ENCODE data around the gene LDLRAD4.

Gene LDLRAD4

DNA sequence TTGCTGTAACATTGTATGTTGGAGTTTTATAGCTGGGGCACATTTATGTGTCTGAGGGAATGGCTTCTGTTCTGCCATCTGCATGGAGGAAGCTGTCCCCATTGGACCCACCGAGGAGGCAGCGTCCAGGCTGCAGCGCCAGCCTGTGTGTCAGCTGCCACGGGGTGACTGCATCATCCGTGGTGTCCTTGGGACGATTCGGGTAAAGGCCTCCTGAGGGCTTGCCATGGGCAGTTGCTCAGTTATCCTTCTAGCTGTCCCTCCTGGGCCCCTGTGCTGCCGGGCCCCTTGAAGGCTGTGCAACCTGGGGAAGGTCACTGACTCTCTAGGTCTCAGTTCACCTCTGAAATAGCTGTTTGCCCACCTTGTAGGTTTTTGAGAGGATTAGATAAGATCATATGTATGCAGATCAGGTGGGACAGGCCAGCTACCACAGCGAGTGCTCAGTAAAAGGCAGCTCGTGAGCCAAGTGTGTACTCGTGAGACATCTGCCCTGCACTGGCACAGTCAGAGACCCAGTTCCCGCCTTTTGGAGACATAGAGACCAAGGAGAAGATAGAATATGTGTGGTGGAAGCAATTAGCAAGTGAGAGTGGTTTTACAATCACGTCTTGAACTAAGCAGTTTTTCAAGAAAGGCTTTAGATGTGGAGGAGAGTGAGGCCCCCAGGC, 10.6 kb downstream of the LDLRAD4 start:
- no peak for DNase-seq (ENCODE audit: low read depth)

DNA sequence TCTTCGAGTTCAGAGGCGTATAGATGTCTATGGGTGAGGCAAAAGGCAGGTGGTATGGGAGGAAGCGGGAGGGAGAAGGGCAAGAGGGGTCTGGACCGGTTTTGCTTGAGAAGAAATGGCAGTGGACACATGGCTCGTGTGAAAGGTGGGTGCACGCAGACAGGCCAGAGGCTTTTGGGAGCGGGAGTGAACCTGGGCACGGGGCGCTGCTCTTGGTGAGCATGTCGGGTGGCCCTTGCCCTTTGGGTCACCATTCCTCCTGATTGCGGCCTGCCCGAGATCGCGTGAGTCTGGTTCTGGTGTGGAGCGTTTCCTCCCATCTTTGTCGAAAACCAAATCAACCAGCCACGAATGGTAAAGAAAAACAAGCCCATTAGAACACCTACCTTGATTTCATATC, 12.6 kb downstream of the LDLRAD4 start:
- no peak for DNase-seq (ENCODE audit: low read depth)

GRCh38 chr18:13232086-13232917, 13.7 kb downstream of the LDLRAD4 start:
- DNase-seq (ENCODE audit: low read depth), result no peak

GRCh38 chr18:13232971-13233786, 14.6 kb downstream of the LDLRAD4 start:
- no peak for DNase-seq (ENCODE audit: low read depth)

DNA sequence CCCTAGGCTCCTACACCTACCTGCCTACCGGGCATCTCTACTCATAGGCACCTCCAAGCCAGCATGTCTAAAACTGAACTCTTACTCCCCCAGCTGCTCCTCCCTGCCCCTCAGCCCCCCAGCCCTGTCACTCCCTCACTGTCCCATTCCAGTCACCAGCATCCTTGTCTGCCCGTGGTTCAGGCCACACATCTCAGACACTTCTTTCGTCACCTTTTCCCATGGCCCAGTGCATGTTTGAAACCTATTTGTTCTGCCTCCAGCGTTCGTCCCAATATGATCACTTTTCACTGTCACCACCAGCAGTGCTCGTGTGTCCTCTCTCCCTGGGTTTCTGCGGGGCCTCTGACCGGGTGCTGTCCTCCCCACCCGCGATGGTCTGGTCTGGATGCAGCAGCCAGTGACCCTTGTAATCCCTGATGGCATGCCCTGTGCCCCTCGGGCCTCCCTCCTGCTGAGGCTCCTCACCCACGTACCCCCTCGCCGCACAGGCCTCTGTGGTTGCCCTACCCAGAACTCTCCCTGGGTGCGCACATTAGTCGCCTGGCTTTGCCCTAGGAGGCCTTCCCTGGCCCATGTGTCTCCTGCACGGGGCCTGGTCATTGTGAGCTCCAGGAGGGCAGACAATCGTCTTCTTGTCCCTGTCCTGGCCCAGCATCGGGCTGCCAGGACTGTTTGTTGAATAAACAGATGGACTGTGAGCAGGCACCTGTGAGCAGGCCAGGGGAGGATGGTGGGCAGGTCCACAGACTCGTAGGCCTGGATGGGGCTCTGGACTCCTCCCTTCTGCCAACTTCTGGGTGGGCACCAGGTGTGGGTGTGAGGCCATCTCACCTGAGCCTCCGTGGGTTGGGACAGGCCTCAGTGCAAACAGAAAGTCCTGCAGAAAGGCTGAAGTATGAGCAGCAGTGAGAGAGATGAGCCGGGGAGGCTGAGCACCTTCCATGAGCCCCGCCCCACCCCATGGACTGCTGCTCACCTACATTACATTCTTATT, 15.5 kb downstream of the LDLRAD4 start:
- no peak for DNase-seq (ENCODE audit: low read depth)

- DNase-seq (ENCODE audit: low read depth), result no peak
Measured at GRCh38 chr18:13235421-13235831, 16.9 kb downstream of the LDLRAD4 start.

- DNase-seq (ENCODE audit: low read depth), result no peak
Measured at GRCh38 chr18:13235981-13236380, 17.4 kb downstream of the LDLRAD4 start.

- no peak for DNase-seq (ENCODE audit: low read depth)
Measured at GRCh38 chr18:13236411-13236810, 17.9 kb downstream of the LDLRAD4 start.

DNA sequence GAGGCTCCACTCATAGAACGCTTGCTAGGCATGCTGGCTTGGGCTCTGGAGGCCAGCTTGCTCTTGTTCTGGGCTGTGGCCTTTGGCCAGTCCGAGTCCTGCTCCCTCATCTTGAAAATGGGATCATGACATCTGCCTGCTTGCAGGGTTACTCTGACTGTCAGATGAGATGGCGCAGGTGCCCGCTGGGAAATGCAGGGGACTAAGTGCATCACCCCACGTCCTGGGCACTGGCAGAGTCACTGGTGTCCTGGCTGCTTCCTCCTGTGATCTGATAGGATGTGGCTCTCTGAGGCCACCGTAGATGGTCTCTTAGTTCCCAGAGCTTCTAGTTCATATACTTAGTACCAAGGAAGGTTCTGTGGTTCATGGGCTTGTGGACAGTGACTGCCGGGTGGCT, 18.5 kb downstream of the LDLRAD4 start:
- DNase-seq (ENCODE audit: low read depth), result no peak

GRCh38 chr18:13237641-13238040, 19.1 kb downstream of the LDLRAD4 start:
- DNase-seq (ENCODE audit: low read depth), result no peak

- no peak for DNase-seq (ENCODE audit: low read depth)
Measured at GRCh38 chr18:13239171-13239956, 20.8 kb downstream of the LDLRAD4 start.

DNA sequence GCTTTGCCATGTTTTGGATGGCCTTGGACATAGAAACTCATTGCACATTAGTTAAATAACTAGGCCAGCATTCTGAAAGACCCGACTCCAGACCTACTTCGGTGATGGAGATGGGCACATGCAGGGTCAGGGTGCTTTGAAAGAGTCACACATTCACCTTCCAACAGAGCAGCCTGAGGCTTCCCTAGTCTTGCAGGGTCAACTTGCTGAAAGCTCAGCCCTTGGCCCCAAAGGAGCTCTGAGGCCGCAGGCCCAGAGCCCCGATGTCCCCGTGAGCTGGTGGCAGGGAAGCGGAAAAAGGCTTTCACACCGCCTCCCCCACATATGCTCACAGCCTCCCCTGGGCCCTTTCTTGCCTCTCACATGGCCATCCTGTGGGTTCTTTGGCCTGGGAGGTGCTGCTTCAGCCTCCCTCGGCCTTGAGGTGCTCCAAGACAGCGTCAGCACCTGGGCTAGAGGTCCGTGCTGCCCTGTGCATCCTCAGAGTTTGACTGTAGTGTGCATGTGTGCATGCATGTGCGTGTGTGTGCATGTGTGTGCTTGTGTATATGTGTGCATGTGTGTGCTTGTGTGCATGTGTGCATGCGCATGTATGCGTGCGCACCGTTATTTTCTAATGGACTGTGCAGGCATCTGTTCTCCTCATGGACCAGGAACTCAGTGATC, 21.6 kb downstream of the LDLRAD4 start:
- DNase-seq (ENCODE audit: low read depth), result no peak

- no peak for DNase-seq (ENCODE audit: low read depth)
Measured at GRCh38 chr18:13241083-13241892, 22.7 kb downstream of the LDLRAD4 start.

DNA sequence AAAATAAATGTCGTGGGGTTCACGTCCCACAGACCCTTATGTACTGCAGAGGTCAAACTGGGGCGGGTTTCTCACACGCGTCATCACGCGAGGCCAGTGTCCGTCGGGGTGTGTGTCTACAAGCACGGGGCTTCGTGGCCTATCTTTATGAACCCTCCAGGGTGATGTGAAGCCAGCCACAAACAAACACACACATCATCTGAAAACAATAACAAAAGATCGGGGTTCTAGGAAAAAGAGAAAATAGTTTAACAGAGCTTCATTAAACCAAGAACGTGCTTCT, 23.3 kb downstream of the LDLRAD4 start:
- no peak for DNase-seq (ENCODE audit: low read depth)

DNA sequence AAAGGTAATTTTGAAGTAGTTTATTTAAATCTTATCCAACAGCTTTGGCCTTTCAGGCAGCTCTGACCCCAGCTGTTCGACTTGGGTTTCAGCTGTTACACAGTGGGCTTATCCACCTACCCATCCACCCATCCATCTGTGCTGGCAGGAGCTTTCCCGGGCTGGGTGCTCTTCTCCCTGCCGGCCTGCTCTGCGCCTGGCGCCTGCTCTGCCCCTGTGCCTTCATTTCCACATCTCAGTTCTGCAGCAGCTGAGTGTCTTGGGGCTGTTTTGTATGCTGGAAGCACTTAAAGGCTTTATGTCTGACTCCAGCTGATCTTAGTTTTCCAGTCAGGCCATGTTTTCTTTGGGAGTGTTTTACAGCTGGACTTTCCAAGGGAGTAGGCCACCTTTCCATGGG, 24.2 kb downstream of the LDLRAD4 start:
- DNase-seq (ENCODE audit: low read depth), result no peak

GRCh38 chr18:13243363-13243762, 24.8 kb downstream of the LDLRAD4 start:
- DNase-seq (ENCODE audit: low read depth), result no peak

- no peak for DNase-seq (ENCODE audit: low read depth)
Measured at GRCh38 chr18:13244135-13244534, 25.6 kb downstream of the LDLRAD4 start.

GRCh38 chr18:13245481-13246000, 27.0 kb downstream of the LDLRAD4 start:
- DNase-seq (ENCODE audit: low read depth), result no peak

GRCh38 chr18:13246121-13246520, 27.6 kb downstream of the LDLRAD4 start:
- no peak for DNase-seq (ENCODE audit: low read depth)

Data from activated gamma-delta T cell treated with anti-CD3 and anti-CD28 coated beads, Interleukin-2, amount 50 U/mL, for 16 hours (primary cell).